ENCODE results near the gene MTHFSD.

MTHFSD gene

GRCh38 chr16:86519007-86519648, 35.9 kb downstream of the MTHFSD start:
- no peak for DNase-seq
- TF ChIP-seq GATA1 (IDR thresholded peaks at IDR 0.05; ENCODE audit: low read depth, low read length): no peak
- TF ChIP-seq POLR2A (IDR thresholded peaks at IDR 0.05; ENCODE audit: low read length): no peak

- TF ChIP-seq GATA1 (IDR thresholded peaks at IDR 0.05; ENCODE audit: low read depth, low read length) (no peak), POLR2A (IDR thresholded peaks at IDR 0.05; ENCODE audit: low read length) (no peak)
- DNase-seq: peak; percentile 25 to 45
These were observed 37.3 kb downstream of the MTHFSD start for GRCh38 chr16:86517652-86518258.

GRCh38 chr16:86517033-86517432, 38.0 kb downstream of the MTHFSD start:
- no peak for DNase-seq
- no peak for TF ChIP-seq POLR2A (IDR thresholded peaks at IDR 0.05; ENCODE audit: low read length)
- TF ChIP-seq GATA1 (IDR thresholded peaks at IDR 0.05; ENCODE audit: low read depth, low read length): no peak

- DNase-seq: no peak
- no peak for TF ChIP-seq GATA1 (IDR thresholded peaks at IDR 0.05; ENCODE audit: low read depth, low read length)
- no peak for TF ChIP-seq POLR2A (IDR thresholded peaks at IDR 0.05; ENCODE audit: low read length)
These were observed 38.4 kb downstream of the MTHFSD start for GRCh38 chr16:86516623-86517003.

- DNase-seq: no peak
- TF ChIP-seq POLR2A (IDR thresholded peaks at IDR 0.05; ENCODE audit: low read length) (no peak), GATA1 (IDR thresholded peaks at IDR 0.05; ENCODE audit: low read depth, low read length) (no peak)
These were observed 39.0 kb downstream of the MTHFSD start for GRCh38 chr16:86515777-86516622.

- TF ChIP-seq GATA1 (IDR thresholded peaks at IDR 0.05; ENCODE audit: low read depth, low read length): no peak
- no peak for TF ChIP-seq POLR2A (IDR thresholded peaks at IDR 0.05; ENCODE audit: low read length)
- DNase-seq: no peak
These were observed 39.6 kb downstream of the MTHFSD start for GRCh38 chr16:86515413-86515776.

- DNase-seq: no peak
- TF ChIP-seq GATA1 (IDR thresholded peaks at IDR 0.05; ENCODE audit: low read depth, low read length) (no peak), POLR2A (IDR thresholded peaks at IDR 0.05; ENCODE audit: low read length) (no peak)
These were observed 40.3 kb downstream of the MTHFSD start for GRCh38 chr16:86514481-86515376.

GRCh38 chr16:86513471-86514277, 41.4 kb downstream of the MTHFSD start:
- no peak for DNase-seq
- TF ChIP-seq GATA1 (IDR thresholded peaks at IDR 0.05; ENCODE audit: low read depth, low read length): no peak
- TF ChIP-seq POLR2A (IDR thresholded peaks at IDR 0.05; ENCODE audit: low read length): no peak

- TF ChIP-seq POLR2A (IDR thresholded peaks at IDR 0.05; ENCODE audit: low read length): no peak
- TF ChIP-seq GATA1 (IDR thresholded peaks at IDR 0.05; ENCODE audit: low read depth, low read length): no peak
- DNase-seq: no peak
These were observed 42.1 kb downstream of the MTHFSD start for GRCh38 chr16:86512860-86513470.

GRCh38 chr16:86512301-86512859, 42.7 kb downstream of the MTHFSD start:
- DNase-seq: no peak
- TF ChIP-seq GATA1 (IDR thresholded peaks at IDR 0.05; ENCODE audit: low read depth, low read length) (no peak), POLR2A (IDR thresholded peaks at IDR 0.05; ENCODE audit: low read length) (no peak)

- no peak for DNase-seq
- no peak for TF ChIP-seq GATA1 (IDR thresholded peaks at IDR 0.05; ENCODE audit: low read depth, low read length)
- no peak for TF ChIP-seq POLR2A (IDR thresholded peaks at IDR 0.05; ENCODE audit: low read length)
These were observed 43.5 kb downstream of the MTHFSD start for GRCh38 chr16:86511317-86512161.

Measured in erythroblast (primary cell).